Left colon (tissue), 2 donors: Measurements from ENCODE around the gene PRDX3. TPM values are rescaled to one million over a fixed set of nuclear protein-coding genes. Genes with fewer than 3 reads are reported as not detected.

Experiments
- ATAC-seq: fragments of 200-7000 bp; cut with Tn5 transposase; one replicate; pipeline ENCODE4 v1.9.1; 2020; ENCODE audit warnings: mild to moderate bottlenecking, moderate library complexity
- DNase-seq, 2 donors: peaks; one replicate each; pipeline ENCODE4 v3.0.0-alpha.2; 2020
- intact Hi-C, 2 donors: fragments of 100-400 bp; cut with DNase I in 1 of 2; cut with micrococcal nuclease in 1 of 2; formaldehyde crosslinking; loops; one replicate each; pipeline versions ENCODE4 v1.11.2 to v1.14.0; 2022; cut with DNase I, micrococcal nuclease
- long read RNA-seq: library from polyadenylated mRNA; unstranded; transcript quantifications from one replicate; pipeline ENCODE4 v2.0.0, GENCODE V29; 2021
- total RNA-seq, 2 donors: library from RNA; stranded (reverse); fragmentation: NEBNext Ultra II Directional; extraction: Animal tissue kit (Norgen Biotek cat#: 25700); gene quantifications; one replicate each; pipeline ENCODE4 v1.2.1, GENCODE V29; 2021
- donor health status: DM: no; HTN: no; CAD: no.
- donor health status: DM: yes; HTN: yes; CAD: no.

Gene PRDX3
- total RNA-seq = 100 to 1,000 TPM; 102 to 111 TPM
- long read RNA-seq, transcript PRDX3-201 (7 exons, 1,591 nt) = major isoform, 349 of 363 reads
- long read RNA-seq, partial matches to known transcripts = 5 of 363 reads
- long read RNA-seq, other reads (novel, unspliced or antisense) = 9 of 363 reads

DNA sequence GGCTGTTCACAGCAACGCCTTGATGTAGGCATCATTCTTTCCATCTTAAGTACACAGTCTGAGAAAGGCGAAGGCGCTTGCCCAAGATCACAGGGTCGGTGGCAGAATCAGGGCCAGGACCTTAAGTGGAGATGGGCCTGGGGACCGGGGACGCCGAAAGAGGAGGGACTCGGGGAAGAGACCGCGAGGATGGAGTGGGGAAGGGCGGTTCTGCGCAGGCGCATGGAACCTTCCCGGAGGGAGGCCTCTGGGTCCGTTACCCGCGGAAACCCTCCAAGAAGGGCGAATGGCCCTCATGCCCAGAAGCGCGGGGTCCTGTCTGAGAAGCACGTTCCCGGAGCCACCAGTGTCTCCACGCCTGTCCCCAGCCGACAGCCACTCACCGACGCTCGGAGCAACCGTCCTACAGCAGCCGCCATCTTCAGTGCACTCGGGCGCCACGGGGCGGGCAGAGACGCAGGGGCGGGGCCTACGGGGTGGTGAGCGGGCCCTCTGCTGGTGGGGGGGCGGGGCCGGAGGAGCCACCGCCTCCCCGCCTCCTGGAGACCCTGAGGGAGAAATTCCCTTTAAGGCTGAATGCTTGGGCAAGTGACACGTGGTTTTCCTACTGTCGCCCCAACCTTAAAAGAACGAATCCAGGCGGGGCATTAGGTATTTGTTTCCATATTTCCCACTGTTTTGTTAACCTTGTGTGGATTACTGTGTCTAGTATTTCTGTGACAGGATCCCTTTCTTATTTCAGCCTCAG lies at the start of gene PRDX3:
PRDX3 (minus strand) TSS at position 441 of the 748 bp plus-strand sequence; CDS start at position 419, 22 bp downstream.
- peak; percentile 98 for ATAC-seq
- peak; percentile 92 to 96 for DNase-seq
- intact Hi-C loops = no loop called here

DNA sequence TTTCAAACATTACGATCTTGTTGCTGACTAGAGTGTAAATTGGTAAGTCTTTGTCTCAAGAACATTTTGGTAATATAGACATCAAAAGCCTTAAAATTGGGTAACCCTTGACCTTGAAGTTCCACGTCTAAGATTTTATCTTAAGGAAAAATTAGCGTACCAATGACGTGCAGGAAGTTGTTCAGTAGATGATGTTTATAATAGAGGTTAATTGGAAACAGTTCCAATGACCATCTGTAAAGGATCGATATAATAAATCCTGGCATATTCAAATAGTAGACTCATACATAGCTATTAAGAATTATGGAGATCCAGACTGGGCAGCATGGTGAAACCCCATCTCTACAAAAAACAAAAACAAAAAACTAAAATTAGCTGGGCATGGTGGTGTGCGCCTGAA lies 49.2 kb upstream of the PRDX3 start:
- ATAC-seq (no peak), DNase-seq (no peak)
- intact Hi-C loops = no loop called here

DNA sequence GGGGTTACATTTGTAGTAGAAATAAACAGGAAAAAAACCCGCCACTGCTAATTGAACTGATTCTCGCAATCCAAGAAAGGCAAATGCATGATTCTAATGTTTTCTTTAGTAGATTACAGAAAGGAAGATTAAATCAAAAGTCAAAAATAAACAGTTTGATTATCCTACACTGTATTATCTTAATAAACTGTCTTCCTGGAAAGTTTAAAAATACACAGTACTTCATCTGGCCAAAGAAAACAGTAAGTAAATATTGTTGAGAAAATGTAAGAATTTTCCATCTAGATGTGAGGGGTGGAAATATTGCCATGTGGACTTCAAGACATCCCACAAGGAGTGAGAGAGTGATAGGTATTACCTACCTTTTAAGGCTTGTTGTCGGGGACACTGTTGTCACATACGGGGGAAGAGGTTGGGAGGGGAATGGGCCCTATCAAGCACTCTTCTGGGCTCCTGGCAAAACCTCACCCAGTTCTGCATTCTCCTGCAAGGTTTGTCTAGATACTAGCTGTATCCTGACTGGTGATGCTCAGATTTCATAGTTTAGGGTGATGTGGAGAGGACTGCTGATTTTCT lies 46.6 kb upstream of the PRDX3 start:
- no peak for ATAC-seq
- DNase-seq = no peak
- intact Hi-C loops = no loop called here

DNA sequence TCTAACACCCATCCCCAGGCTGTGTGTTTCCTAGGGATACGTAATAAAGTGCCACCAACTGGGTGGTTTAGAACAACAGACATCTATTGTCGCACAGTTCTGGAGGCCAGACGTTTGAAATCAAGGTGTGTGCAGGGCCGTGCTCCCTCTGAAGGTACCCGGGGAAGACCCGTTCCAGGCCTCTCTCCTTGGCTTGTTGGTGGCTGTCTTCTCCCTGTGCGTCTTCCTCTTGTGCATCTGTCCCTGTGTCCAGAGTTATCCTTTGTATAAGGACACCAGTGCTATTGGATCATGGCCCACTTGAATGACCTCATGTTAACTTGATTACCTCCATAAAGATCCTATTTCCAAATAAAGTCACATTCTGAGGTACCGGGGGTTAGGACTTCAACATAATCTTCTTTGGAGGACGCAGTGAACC lies 44.4 kb upstream of the PRDX3 start:
- ATAC-seq = peak; percentile 70
- intact Hi-C loops = no loop called here

DNA sequence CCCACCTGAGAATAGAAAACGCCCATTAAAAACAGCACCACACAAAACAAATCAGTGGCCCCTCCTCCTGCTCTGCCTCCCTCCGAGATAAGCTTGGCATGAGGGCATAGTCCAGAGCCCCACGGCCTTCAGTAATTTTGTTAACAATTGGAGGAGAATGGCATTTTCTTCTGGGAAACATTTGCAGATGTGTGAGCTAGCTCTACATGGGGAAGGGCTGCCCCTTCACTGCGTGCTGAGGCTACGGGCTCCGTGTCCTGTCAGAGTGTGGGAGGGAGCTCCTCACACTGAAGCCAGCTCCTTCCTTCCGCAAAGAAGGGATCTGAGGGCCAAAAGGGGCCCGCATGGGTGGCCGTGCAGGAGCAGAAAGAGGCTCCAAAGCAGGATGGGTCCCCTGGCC lies 43.9 kb upstream of the PRDX3 start:
- intact Hi-C loops = no loop called here
- DNase-seq (no peak), ATAC-seq (peak; percentile 72)

More for the DNA sequence above, 44.4 kb upstream of the PRDX3 start:
- DNase-seq = no peak

DNA sequence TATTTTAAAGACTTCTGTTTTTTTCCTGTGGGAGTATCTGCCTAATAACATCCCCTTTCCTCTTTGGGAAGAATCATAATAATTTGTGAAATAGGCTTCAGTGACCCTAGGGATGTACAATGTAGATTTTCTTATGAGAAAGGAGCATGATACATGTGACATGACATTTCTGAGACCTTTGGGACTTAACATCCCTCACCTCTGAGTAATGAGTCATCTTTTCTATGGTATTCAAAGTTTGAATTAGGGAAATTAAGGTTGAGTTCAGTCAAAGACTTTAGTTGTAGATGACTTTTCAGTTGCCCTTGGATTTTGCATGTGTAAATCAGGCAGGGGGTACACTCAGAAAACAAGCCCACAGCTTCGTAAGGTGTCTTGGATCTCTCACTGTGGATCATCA lies 43.1 kb upstream of the PRDX3 start:
- no peak for DNase-seq

DNA sequence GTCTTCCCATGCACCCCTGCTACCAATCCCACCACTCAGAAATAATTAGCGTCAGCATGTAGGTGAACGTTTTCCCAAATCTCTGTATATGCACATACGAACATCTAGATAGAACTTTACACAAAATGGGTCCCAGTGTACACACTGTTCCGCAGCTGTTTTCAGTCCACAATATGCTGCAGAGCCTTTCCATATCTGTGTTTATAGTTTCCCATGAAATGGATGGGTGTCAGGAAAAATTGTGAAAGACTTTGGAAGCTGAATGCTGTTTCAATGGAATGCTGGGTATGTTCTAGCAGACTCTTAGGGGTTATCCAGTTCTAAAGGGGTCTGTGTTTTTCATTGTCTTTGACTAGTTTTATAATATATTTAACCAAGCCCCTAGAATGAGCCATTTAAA lies 42.6 kb upstream of the PRDX3 start:
- DNase-seq (no peak), ATAC-seq (no peak)
- intact Hi-C loops = no loop called here

More for the DNA sequence above, 43.1 kb upstream of the PRDX3 start:
- no peak for ATAC-seq
- intact Hi-C loops = no loop called here

DNA sequence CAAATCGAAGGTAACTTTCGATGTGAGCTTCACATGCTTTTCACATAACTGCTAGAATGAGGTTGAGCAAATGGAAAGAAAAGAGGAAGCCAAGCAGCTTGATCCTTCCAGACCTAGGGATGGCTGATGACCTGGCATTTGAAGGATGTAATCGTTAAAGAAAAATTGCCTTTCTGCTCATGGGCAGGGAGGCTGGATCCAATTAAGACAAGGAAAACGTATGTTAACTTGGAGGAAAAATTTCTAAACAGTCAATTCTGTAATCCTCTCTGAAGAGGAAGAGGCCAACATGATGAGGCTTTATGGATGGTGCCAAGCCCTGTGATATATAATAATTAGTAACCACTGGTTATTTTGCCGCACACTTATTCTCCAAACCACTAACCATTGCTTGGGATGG lies 41.3 kb upstream of the PRDX3 start:
- DNase-seq = no peak
- intact Hi-C loops = no loop called here
- ATAC-seq = no peak

DNA sequence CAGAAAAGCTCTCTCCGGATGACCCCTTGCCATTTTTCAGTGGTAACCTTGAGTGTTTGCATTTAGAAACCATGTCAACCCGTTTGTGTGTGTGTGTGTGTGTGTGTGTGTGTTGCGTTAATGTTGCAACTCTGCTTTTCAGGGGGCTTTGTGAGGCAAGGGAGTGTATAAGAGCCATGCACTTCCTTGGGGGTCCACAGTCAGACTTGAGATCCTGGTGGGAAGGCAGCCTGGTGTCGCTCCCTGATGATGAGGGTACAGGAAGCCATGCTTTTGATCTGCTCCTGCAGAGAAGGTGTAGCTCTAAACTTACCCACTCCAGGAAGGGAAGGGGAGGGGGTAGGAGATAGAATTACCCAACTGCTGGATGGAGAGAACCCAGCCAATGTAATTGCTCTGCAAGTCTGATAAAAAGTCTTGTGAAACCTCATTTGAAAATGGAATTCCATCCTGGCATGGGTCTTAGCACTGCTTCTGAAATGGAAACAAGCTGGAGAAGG lies 39.4 kb upstream of the PRDX3 start:
- intact Hi-C loops = no loop called here
- ATAC-seq (no peak), DNase-seq (no peak)

DNA sequence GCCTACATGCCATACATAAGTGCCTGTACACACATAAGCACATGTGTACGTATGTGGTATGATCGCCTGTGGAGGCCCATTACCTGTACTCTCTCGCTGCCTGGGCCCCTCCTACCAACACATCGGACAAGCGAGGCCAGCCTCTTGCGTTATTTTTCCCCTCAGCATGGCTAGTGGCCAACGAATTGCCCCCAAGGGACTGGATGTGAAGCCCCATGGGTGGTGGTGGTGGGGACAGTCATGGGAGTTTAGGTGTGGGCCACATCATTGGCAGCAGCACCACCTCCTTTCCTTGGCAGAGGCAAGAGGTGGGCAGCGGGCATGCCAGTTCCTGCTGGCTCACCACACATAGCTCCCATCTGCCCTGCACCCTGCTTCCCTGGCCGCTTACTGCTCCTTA lies 38.8 kb upstream of the PRDX3 start:
- DNase-seq (no peak), ATAC-seq (no peak)
- intact Hi-C loops = no loop called here

DNA sequence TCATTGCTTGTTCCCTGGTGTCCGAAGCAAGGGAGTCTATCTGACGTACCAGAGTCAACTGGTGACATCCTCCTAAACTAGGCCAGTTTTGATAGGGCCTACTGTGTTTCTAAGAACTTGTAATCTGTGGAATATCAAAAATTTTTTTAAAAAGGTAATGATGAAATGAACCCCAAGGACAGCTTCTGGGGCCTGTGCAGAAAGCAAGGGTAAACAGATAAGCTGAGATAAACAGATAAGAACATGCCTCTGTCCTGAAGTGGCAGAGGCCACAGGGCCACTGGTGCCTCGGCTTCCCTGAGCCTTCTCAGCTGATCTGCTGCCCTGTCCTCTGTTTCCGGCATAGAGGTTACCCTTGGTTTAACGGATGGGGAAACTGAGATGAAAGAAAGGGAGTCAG lies 37.5 kb upstream of the PRDX3 start:
- ATAC-seq (no peak), DNase-seq (no peak)
- intact Hi-C loops = no loop called here

DNA sequence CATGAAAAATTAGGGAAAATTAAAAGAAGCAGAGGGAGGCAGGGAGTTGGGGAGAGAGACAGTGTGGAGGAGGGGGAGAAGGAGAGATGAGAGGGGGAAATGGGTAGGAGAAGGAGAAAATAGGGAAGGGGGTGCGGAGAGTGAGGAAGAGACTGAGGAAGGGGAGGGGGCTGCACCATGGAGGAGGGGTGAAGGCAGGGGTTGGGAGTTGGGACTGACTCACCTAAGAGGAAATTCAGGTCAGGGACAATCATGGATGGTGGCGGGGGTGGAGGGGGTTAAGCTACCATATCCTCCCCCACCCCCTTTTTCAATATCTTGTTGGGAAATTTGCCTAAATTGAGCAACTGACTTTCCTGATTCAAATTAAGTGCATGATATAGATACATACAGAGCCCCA lies 36.8 kb upstream of the PRDX3 start:
- intact Hi-C loops = no loop called here
- ATAC-seq (no peak), DNase-seq (no peak)

DNA sequence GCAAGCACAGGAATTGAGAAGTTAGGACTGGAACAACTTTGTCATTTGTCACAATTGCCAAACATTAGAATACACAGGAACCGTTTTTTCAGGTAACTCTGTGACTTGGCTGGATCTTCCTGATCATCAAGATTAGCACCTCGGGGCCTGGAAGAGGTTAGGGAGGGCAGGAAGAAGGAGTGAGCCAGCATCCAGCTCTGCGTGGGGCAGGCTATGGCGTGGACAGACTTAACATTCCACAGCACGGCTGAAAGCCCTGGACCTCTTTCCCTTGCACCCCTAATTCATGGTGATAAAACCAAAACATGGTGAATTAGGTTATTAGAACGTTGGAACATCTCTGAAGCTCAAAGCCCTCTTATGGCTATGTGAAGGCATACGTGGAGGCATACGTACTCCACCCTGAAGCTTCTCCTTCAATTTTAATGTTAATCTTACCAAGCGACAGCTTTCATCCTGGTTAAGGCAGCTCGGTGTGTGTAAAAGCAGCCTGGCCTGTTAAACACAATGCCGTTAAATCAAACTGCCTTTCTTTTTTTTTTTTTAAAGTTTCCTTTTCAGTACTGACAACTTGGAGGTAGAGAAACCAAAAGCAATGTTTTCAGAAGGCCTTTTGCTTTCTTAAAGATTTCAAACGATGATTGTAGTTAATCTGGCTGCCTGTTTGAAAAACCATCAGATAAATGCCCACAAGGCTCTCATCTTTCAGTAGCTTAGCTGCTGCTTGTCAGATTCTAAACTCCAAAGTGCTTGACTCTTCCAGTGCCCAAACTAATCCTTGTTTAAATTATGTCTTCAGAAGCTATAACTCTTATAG lies 33.2 kb upstream of the PRDX3 start:
- ATAC-seq = no peak
- DNase-seq = no peak
- intact Hi-C loops = no loop called here

DNA sequence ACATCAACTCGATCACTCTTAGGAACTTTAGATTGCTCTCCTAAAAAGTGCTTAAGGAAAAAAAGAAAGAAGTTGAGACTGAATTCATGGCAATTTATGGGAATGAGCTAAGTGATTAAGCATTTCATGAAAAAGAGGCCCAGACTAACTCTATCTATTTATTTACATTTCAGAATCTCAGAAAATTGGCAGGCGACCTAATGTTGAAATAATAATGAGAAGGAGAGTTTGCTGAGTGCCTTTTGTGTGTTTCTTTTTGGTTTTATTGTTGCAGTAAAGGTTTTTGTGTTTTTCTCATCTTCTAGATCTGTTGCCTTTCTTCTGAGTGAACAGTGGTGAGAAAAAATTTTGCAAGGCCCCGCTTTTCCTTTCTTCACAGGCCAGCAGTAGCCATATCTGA lies 32.6 kb upstream of the PRDX3 start:
- intact Hi-C loops = no loop called here
- DNase-seq (no peak), ATAC-seq (no peak)

DNA sequence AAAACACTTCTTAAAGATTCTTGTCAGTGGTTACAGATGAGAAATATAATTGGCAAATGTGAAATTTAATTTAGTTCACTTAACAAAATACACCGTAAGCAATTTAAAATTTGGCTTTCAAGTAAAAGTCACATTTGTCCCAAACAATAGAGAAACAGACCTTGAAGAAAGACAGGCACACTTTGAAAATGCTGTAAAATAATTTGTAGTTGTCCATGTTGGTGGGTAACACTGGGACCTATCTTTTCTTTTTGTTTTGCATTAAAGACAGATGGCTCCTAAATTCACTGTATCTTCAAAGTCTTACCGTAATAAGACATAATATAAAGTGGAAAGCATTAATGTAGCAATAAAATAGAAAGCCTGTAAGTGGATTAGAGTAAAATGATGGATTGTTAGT lies 32.0 kb upstream of the PRDX3 start:
- ATAC-seq = no peak
- intact Hi-C loops = no loop called here

DNA sequence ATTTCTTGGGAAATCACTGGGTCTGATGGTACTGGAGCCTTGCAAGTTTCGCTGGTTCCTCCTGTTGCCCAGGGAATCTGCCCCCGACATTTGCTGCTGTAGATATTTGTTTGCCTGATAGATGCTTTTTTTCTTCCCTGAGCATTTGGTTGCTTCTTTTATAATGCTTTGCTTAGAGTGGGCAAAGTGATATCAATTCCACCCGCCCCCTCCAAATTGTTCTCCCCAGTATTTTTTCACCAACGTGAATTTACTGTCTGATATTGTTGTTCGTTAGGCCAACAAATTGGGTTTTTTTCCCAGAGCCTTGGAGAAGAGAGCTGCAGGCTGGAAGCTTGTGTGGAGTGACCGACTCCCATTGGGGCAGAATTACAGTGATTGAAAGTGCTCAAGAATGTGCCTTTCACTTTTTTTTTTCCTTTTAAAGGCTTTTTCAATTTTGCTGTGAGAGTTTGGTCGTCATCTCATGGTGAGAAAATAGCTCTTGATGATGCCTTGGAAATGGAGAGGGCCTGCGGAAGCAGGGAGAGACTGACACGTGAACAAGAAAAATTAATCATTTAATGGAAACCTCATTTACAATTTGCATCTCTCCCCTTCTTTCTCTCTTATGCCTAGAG lies 31.2 kb upstream of the PRDX3 start:
- no peak for DNase-seq
- intact Hi-C loops = loop anchor here (10.0 kb wide), 2 partner anchors 205 to 235 kb away; no protein-coding TSS in a partner anchor
- no peak for ATAC-seq

More for the DNA sequence above, 32.0 kb upstream of the PRDX3 start:
- no peak for DNase-seq

DNA sequence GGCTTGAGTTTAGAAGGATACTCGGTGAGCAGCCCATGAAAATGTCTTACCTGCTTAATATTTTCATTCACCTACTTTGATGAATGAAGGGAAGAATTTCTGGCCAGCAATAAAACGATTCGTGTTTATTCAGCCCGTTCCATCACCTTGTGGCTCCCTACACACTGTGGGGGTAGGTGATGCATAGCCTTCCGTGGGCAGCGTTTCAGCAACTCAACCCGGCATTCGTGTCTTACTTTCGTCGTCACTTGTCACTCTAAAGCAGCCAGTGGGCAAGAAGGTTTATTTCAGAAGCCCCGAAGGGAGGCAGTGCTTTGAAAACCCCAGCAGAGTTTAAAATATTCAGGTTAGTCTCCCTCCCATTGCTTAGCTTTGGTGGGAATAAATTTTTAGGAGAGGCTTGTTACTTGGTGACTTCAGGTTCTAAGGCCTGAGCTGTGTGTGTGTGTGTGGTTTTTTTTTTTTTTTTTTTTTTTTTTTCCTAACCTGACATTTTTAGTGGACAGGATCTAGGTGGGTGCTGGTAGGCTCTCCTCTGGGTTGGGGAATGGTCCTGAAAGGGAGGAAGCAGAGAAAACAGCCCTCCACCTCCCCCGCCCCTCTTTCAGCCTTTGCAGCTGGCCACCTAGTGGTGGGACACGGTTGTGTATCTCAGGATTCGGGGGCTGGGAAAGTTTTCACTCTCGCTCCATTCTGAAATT lies 30.6 kb upstream of the PRDX3 start:
- intact Hi-C loops = loop anchor here (10.0 kb wide), 2 partner anchors 206 to 236 kb away; no protein-coding TSS in a partner anchor
- peak; percentile 53 to 76 for DNase-seq
- no peak for ATAC-seq

DNA sequence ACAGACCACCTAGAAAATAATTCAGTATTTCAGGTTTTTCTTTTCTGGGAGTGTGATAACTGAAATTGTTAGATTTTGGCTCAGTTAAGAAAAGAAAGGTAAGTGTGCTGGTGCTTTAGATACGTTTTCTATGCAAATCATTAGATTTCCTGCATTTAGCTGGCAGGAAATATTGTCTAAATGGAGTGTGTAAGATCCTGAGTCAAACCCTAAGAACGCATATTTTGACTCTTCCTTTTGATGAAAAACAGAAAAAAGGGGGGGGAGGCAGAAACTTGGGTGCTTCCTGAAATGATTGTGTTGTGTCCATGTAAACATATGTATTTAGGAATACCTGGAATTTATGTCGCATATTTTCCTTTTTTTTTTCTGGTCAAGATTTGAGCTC lies 29.9 kb upstream of the PRDX3 start:
- no peak for ATAC-seq
- DNase-seq = no peak
- intact Hi-C loops = loop anchor here (10.0 kb wide), 2 partner anchors 206 to 236 kb away; no protein-coding TSS in a partner anchor
